ENCODE measurements around the gene OSBPL5. TPM values are rescaled to one million over a fixed set of nuclear protein-coding genes. Genes with fewer than 3 reads are reported as not detected.

OSBPL5 gene
- total RNA-seq, 1 donor from 2014 or later, result 61.1 TPM

- peak; percentile 63 to 93 for DNase-seq (ENCODE audit: low read depth in 2 of 2)
Measured at GRCh38 chr11:3057069-3057963, 107.8 kb downstream of the OSBPL5 start, which contains the start of gene CARS1. CARS1 (minus strand) TSS chr11:3057423; CDS start chr11:3057367, 56 bp downstream.

- DNase-seq (ENCODE audit: low read depth in 2 of 2), result peak in 1 of 2 donors; percentile 24
Measured at GRCh38 chr11:3056296-3057068, 108.6 kb downstream of the OSBPL5 start.

GRCh38 chr11:3055891-3056290 lies 109.2 kb downstream of the OSBPL5 start:
- no peak for DNase-seq (ENCODE audit: low read depth in 2 of 2)

- no peak for DNase-seq (ENCODE audit: low read depth in 2 of 2)
Measured at GRCh38 chr11:3052567-3052966, 112.5 kb downstream of the OSBPL5 start.

- peak in 1 of 2 donors; percentile 24 for DNase-seq (ENCODE audit: low read depth in 2 of 2)
Measured at GRCh38 chr11:3052109-3052479, 113.0 kb downstream of the OSBPL5 start.

GRCh38 chr11:3051196-3052108 lies 113.7 kb downstream of the OSBPL5 start:
- no peak for DNase-seq (ENCODE audit: low read depth in 2 of 2)

GRCh38 chr11:3050386-3051195 lies 114.5 kb downstream of the OSBPL5 start:
- no peak for DNase-seq (ENCODE audit: low read depth in 2 of 2)

GRCh38 chr11:3049430-3050243 lies 115.5 kb downstream of the OSBPL5 start:
- DNase-seq (ENCODE audit: low read depth in 2 of 2), result peak; percentile 81 to 94

- DNase-seq (ENCODE audit: low read depth in 2 of 2), result no peak
Measured at GRCh38 chr11:3047637-3048036, 117.5 kb downstream of the OSBPL5 start.

- no peak for DNase-seq (ENCODE audit: low read depth in 2 of 2)
Measured at GRCh38 chr11:3046641-3047040, 118.5 kb downstream of the OSBPL5 start.

- no peak for DNase-seq (ENCODE audit: low read depth in 2 of 2)
Measured at GRCh38 chr11:3046190-3046589, 118.9 kb downstream of the OSBPL5 start.

- DNase-seq (ENCODE audit: low read depth in 2 of 2), result no peak
Measured at GRCh38 chr11:3044915-3045314, 120.2 kb downstream of the OSBPL5 start.

- no peak for DNase-seq (ENCODE audit: low read depth in 2 of 2)
Measured at GRCh38 chr11:3044004-3044403, 121.1 kb downstream of the OSBPL5 start.

- peak in 1 of 2 donors; percentile 41 for DNase-seq (ENCODE audit: low read depth in 2 of 2)
Measured at GRCh38 chr11:3043315-3043871, 121.7 kb downstream of the OSBPL5 start.

GRCh38 chr11:3042496-3043314 lies 122.4 kb downstream of the OSBPL5 start:
- DNase-seq (ENCODE audit: low read depth in 2 of 2), result no peak

GRCh38 chr11:3041699-3042441 lies 123.2 kb downstream of the OSBPL5 start:
- no peak for DNase-seq (ENCODE audit: low read depth in 2 of 2)

- DNase-seq (ENCODE audit: low read depth in 2 of 2), result no peak
Measured at GRCh38 chr11:3040881-3041280, 124.2 kb downstream of the OSBPL5 start.

GRCh38 chr11:3037945-3038271 lies 127.2 kb downstream of the OSBPL5 start:
- no peak for DNase-seq (ENCODE audit: low read depth in 2 of 2)
